GM12878 (cell line): ENCODE results near the gene LRP1B. TPM values are rescaled to one million over a fixed set of nuclear protein-coding genes. Genes with fewer than 3 reads are reported as not detected.

ENCODE experiments used
- ATAC-seq: fragments of 200-7000 bp; cut with Tn5 transposase; 3 replicates; pipeline ENCODE4 v1.9.1; 2020; ENCODE audit warnings: mild to moderate bottlenecking, moderate library complexity
- BruUV-seq: library from RNA; stranded (reverse); fragments of 400-500 nt; replicated peaks from 2 replicates; lab custom pipeline; 2021; lab: Mats Ljungman, UMichigan
- CTCF ChIA-PET: fragments of 300-600 bp; sonication (Branson Sonifier 250); formaldehyde crosslinking; extraction: SDS; loops from one replicate; lab custom pipeline; 2021; ENCODE audit warnings: inconsistent platforms; lab: Yijun Ruan, JAX
- POLR2A ChIA-PET: fragments of 350-600 bp; formaldehyde crosslinking; extraction: SDS; loops from one replicate; lab custom pipeline; 2021; ENCODE audit warnings: inconsistent platforms; lab: Charles Lee
- RAD21 ChIA-PET: fragments of 300-600 bp; sonication (Branson Sonifier 250); formaldehyde crosslinking; loops from one replicate; lab custom pipeline; 2023; ENCODE audit warnings: antibody characterized with exemption; ENCODE audit not compliant: unreplicated experiment; lab: Charles Lee
- SMC1A ChIA-PET: fragments of 300-600 bp; sonication (Branson Sonifier 250); formaldehyde crosslinking; loops from one replicate; lab custom pipeline; 2023; ENCODE audit not compliant: unreplicated experiment, uncharacterized antibody; lab: Charles Lee
- DNase-seq: peaks from one replicate; pipeline ENCODE4 v3.0.0-alpha.2; 2011; ENCODE audit warnings: low read depth, low spot score
- FAIRE-seq: peaks from 3 replicates; lab custom pipeline; 2011; peaks lifted over from hg19 to GRCh38; lab: Jason Lieb, UNC
- H2AFZ ChIP-seq: 2 replicates; pipeline ENCODE4 v1.6.0; 2011; ENCODE audit warnings: low read depth, low read length, control low read depth; ENCODE audit not compliant: control insufficient read depth
- H3K27ac ChIP-seq: 2 replicates; pipeline ENCODE4 v1.5.1; 2011; ENCODE audit warnings: control low read depth; ENCODE audit not compliant: control insufficient read depth, insufficient read depth
- H3K27me3 ChIP-seq, 2 experiments: replicated peaks in 1 of 2; 2 replicates each; pipeline versions ENCODE4 v1.6.0 to v1.6.1; 2011; ENCODE audit warnings: low read length in 1 of 2; ENCODE audit not compliant: control insufficient read depth in 2 of 2, insufficient read depth in 2 of 2
- H3K36me3 ChIP-seq, 2 experiments: 2 replicates each; pipeline ENCODE4 v1.5.1; 2011; ENCODE audit warnings: low read length in 1 of 2; ENCODE audit not compliant: control insufficient read depth in 2 of 2, insufficient read depth in 2 of 2
- H3K4me1 ChIP-seq: 2 replicates; pipeline ENCODE4 v1.6.1; 2011; ENCODE audit warnings: mild to moderate bottlenecking, low read length, moderate library complexity, mixed read lengths; ENCODE audit not compliant: control insufficient read depth, insufficient read depth
- H3K4me2 ChIP-seq: 2 replicates; pipeline ENCODE4 v1.6.0; 2011; ENCODE audit warnings: control low read depth; ENCODE audit not compliant: control insufficient read depth, insufficient read depth
- H3K4me3 ChIP-seq: fragments of 200-600 bp; sonication (generic); 2 replicates; pipeline ENCODE4 v1.5.1; 2016
- H3K79me2 ChIP-seq: 2 replicates; pipeline ENCODE4 v1.6.0; 2011; ENCODE audit warnings: low read length; ENCODE audit not compliant: control insufficient read depth, insufficient read depth
- H3K9ac ChIP-seq: 2 replicates; pipeline ENCODE4 v1.8.0; 2011; ENCODE audit warnings: low read length, control low read depth, mixed read lengths; ENCODE audit not compliant: control insufficient read depth, insufficient read depth
- H3K9me3 ChIP-seq: replicated peaks from 3 replicates; pipeline ENCODE4 v1.5.1; 2011; ENCODE audit warnings: mild to moderate bottlenecking, low read length; ENCODE audit not compliant: control insufficient read depth, insufficient read depth
- H4K20me1 ChIP-seq: 2 replicates; pipeline ENCODE4 v1.6.0; 2011; ENCODE audit not compliant: control insufficient read depth, insufficient read depth
- ATF7 ChIP-seq: fragments of 450-650 bp; IDR thresholded peaks from 2 replicates; pipeline ENCODE4 v1.6.1; 2016; ENCODE audit warnings: low read depth, mild to moderate bottlenecking
- EED ChIP-seq: sonication (generic); IDR thresholded peaks from 2 replicates; pipeline ENCODE4 v1.6.1; 2016; ENCODE audit warnings: antibody characterized with exemption, low read depth
- EGR1 ChIP-seq, 2 experiments: IDR thresholded peaks; 1 replicate in 1 of 2; 2 replicates in 1 of 2; pipeline ENCODE4 v1.6.1; 2011 to 2012; ENCODE audit warnings: low read depth in 2 of 2, low read length in 2 of 2, borderline replicate concordance in 1 of 2, mild to moderate bottlenecking in 1 of 2, moderate library complexity in 1 of 2
- GABPA ChIP-seq: IDR thresholded peaks from 2 replicates; pipeline ENCODE4 v1.6.1; 2014; ENCODE audit warnings: antibody characterized with exemption, low read depth, mild to moderate bottlenecking, inconsistent platforms
- JUNB ChIP-seq: IDR thresholded peaks from 2 replicates; pipeline ENCODE4 v1.6.1; 2016; ENCODE audit warnings: antibody characterized with exemption, mild to moderate bottlenecking
- KAT2A ChIP-seq: conservative IDR thresholded peaks from 2 replicates; pipeline ENCODE4 v1.6.1; 2011; ENCODE audit warnings: low read depth, low read length; ENCODE audit not compliant: control insufficient read depth
- NFXL1 ChIP-seq: fragments of 450-650 bp; IDR thresholded peaks from 2 replicates; pipeline ENCODE4 v1.6.1; 2017; ENCODE audit warnings: antibody characterized with exemption, mild to moderate bottlenecking, borderline replicate concordance
- PAX5 ChIP-seq: IDR thresholded peaks from 2 replicates; pipeline ENCODE4 v1.6.1; 2011; ENCODE audit warnings: low read depth, low read length, borderline replicate concordance
- RAD21 ChIP-seq: IDR thresholded peaks from 2 replicates; pipeline ENCODE4 v1.6.1; 2011; ENCODE audit warnings: mild to moderate bottlenecking, low read depth, low read length, moderate library complexity; ENCODE audit not compliant: insufficient read depth
- RFX5 ChIP-seq: IDR thresholded peaks from 2 replicates; pipeline ENCODE4 v1.6.1; 2011; ENCODE audit warnings: low read depth, low read length, improper control_type of control experiment
- SIX5 ChIP-seq: IDR thresholded peaks from 2 replicates; pipeline ENCODE4 v1.6.1; 2011; ENCODE audit warnings: mild to moderate bottlenecking, low read depth, low read length, moderate library complexity; ENCODE audit not compliant: severe bottlenecking
- SMARCA5 ChIP-seq: fragments of 450-650 bp; IDR thresholded peaks from 2 replicates; pipeline ENCODE4 v1.6.1; 2017; ENCODE audit warnings: mild to moderate bottlenecking
- SP1 ChIP-seq: IDR thresholded peaks from one replicate; pipeline ENCODE4 v1.6.1; 2011; ENCODE audit warnings: low read depth, low read length
- TARDBP ChIP-seq: IDR thresholded peaks from 2 replicates; pipeline ENCODE4 v1.6.1; 2016; ENCODE audit warnings: borderline replicate concordance
- WRNIP1 ChIP-seq: IDR thresholded peaks from 2 replicates; pipeline ENCODE4 v1.6.1; 2011; ENCODE audit warnings: low read depth, low read length, improper control_type of control experiment, borderline replicate concordance
- ZBED1 ChIP-seq: IDR thresholded peaks from 2 replicates; pipeline ENCODE4 v1.6.1; 2016; ENCODE audit warnings: borderline replicate concordance
- ZZZ3 ChIP-seq: IDR thresholded peaks from 2 replicates; pipeline ENCODE4 v1.6.1; 2011; ENCODE audit warnings: low read depth; ENCODE audit not compliant: control insufficient read depth, insufficient read length
- WGBS: methylation state at CpG from one replicate; pipeline ENCODE4 v1.1.6; 2016; ENCODE audit warnings: low lambda C conversion rate; ENCODE audit not compliant: insufficient replicate concordance, insufficient coverage; ENCODE audit errors: missing lambda C conversion rate; 5-methylcytosine and 5-hydroxymethylcytosine counted together
- in situ Hi-C: fragments of 300-500 bp; cut with MboI; formaldehyde crosslinking; loops from 9 replicates; pipeline ENCODE4 v1.14.3; 2018; ENCODE audit warnings: mixed read lengths
- intact Hi-C: fragments of 100-400 bp; cut with micrococcal nuclease; formaldehyde crosslinking; loops from one replicate; pipeline ENCODE4 v1.14.2; 2022; ENCODE audit not compliant: unreplicated experiment
- polyA plus RNA-seq, 11 experiments: library from polyadenylated mRNA; depleted of rRNA in 4 of 11; unstranded in 6 of 11; stranded (reverse) in 5 of 11; fragments of >200 nt; fragmentation: Nextera tagmentation in 4 of 11; fragmentation: Illumina TruSeq in 1 of 11; extraction: Ambion mirVana in 4 of 11; extraction: Trizol in 1 of 11; gene quantifications; 1 replicate in 1 of 11; 2 replicates in 10 of 11; pipeline versions ENCODE4 v1.2.1 to v1.2.3, GENCODE V29; 2011 to 2016; ENCODE audit warnings: inconsistent platforms in 2 of 11, missing spikeins in 2 of 11, low read depth in 1 of 11
- total RNA-seq, 4 experiments: library from RNA; depleted of rRNA in 3 of 4; stranded (reverse); fragments of >200 nt in 3 of 4; fragmentation: Illumina TruSeq in 1 of 4; extraction: Trizol in 1 of 4; gene quantifications; 2 replicates each; pipeline versions ENCODE4 v1.2.1 to v1.2.3, GENCODE V29; 2013 to 2021

LRP1B gene
- total and polyA plus RNA-seq, 10 of the 15 experiments (the other 5 are each of a cell fraction or from before 2014, with no cell fraction given), result under 0.01 to 0.06 (median 0.03) TPM; not detected in 5

GRCh38 chr2:140186313-140186712 is 1944.5 kb downstream of the LRP1B start:
- Histone ChIP-seq H3K36me3 (no peaks in the 10 kb centered on the region), H3K9ac (no peak overlapping the region), H3K79me2 (no peaks in the 10 kb centered on the region), H3K27me3 (no peaks in the 10 kb centered on the region), H3K4me2 (no peak overlapping the region), H2AFZ (no peak overlapping the region), H3K4me1 (no peaks in the 10 kb centered on the region), H3K9me3 (no peaks in the 10 kb centered on the region), H3K27ac (no peak overlapping the region), H3K4me3 (no peak overlapping the region), H4K20me1 (no peaks in the 10 kb centered on the region)
- POLR2A ChIA-PET, result no interaction called here
- 53% methylated on average over 4 of the region's 4 CpGs for WGBS
- FAIRE-seq, result no peak
- CTCF ChIA-PET, result no interaction called here
- in situ Hi-C loops, result no loop called here
- SMC1A ChIA-PET, result no interaction called here
- intact Hi-C loops, result no loop called here
- no peak for ATAC-seq
- TF ChIP-seq SMARCA5, result no peak
- TF ChIP-seq ZBED1, result no peak
- no peak for TF ChIP-seq EGR1 (IDR thresholded peaks at IDR 0.05; ENCODE audit: borderline replicate concordance in 1 of 2, low read depth in 2 of 2, low read length in 2 of 2)
- TF ChIP-seq RFX5, result no peak
- DNase-seq, result no peak
- no TSS peak for BruUV-seq
- RAD21 ChIA-PET, result no interaction called here

- H3K27ac ChIP-seq, result no peak overlapping the region
These were observed 1945.7 kb downstream of the LRP1B start for GRCh38 chr2:140185076-140185475.

More at GRCh38 chr2:140185076-140185475, 1945.7 kb downstream of the LRP1B start:
- CTCF ChIA-PET, result interaction anchor here (0.7 kb wide), 1 partner anchor 679 kb away, joined by 3 read pairs; no protein-coding TSS in a partner anchor
- SMC1A ChIA-PET, result interaction anchor here (0.9 kb wide), 1 partner anchor 18 kb away, joined by 3 read pairs; no protein-coding TSS in a partner anchor
- in situ Hi-C loops (no loop called here), intact Hi-C loops (no loop called here)
- POLR2A ChIA-PET, result no interaction called here
- no peak overlapping the region for H3K9ac ChIP-seq
- ATAC-seq, result no peak
- H3K4me2 ChIP-seq, result no peak overlapping the region
- RAD21 ChIA-PET, result no interaction called here
- no peak overlapping the region for H2AFZ ChIP-seq
- H3K4me1 ChIP-seq, result no peaks in the 10 kb centered on the region
- H3K36me3 ChIP-seq, result no peaks in the 10 kb centered on the region
- H4K20me1 ChIP-seq, result no peaks in the 10 kb centered on the region
- no peak for TF ChIP-seq GABPA
- TF ChIP-seq SIX5, result no peak
- TF ChIP-seq TARDBP, result no peak
- TF ChIP-seq ZZZ3, result no peak
- no peak for TF ChIP-seq JUNB
- TF ChIP-seq KAT2A, result no peak
- TF ChIP-seq EED, result no peak
- TF ChIP-seq ATF7, result no peak
- TF ChIP-seq SP1, result no peak
- no peak for TF ChIP-seq NFXL1
- no peak for TF ChIP-seq WRNIP1
- TF ChIP-seq PAX5, result no peak
- TF ChIP-seq RAD21, result no peak
- TF ChIP-seq ZBED1, result no peak
- TF ChIP-seq, all 136 proteins: peak for 0
- no TSS peak for BruUV-seq
- H3K79me2 ChIP-seq, result no peaks in the 10 kb centered on the region
- no peak for FAIRE-seq
- no peaks in the 10 kb centered on the region for H3K9me3 ChIP-seq
- no peaks in the 10 kb centered on the region for H3K27me3 ChIP-seq
- DNase-seq, result no peak
- no peak overlapping the region for H3K4me3 ChIP-seq
